ENCODE measurements around the gene GPR84. TPM values are rescaled to one million over a fixed set of nuclear protein-coding genes. Genes with fewer than 3 reads are reported as not detected.

Gene GPR84
- total RNA-seq, 4 donors from 2014 or later = 0.38 TPM; not detected in 3

DNA sequence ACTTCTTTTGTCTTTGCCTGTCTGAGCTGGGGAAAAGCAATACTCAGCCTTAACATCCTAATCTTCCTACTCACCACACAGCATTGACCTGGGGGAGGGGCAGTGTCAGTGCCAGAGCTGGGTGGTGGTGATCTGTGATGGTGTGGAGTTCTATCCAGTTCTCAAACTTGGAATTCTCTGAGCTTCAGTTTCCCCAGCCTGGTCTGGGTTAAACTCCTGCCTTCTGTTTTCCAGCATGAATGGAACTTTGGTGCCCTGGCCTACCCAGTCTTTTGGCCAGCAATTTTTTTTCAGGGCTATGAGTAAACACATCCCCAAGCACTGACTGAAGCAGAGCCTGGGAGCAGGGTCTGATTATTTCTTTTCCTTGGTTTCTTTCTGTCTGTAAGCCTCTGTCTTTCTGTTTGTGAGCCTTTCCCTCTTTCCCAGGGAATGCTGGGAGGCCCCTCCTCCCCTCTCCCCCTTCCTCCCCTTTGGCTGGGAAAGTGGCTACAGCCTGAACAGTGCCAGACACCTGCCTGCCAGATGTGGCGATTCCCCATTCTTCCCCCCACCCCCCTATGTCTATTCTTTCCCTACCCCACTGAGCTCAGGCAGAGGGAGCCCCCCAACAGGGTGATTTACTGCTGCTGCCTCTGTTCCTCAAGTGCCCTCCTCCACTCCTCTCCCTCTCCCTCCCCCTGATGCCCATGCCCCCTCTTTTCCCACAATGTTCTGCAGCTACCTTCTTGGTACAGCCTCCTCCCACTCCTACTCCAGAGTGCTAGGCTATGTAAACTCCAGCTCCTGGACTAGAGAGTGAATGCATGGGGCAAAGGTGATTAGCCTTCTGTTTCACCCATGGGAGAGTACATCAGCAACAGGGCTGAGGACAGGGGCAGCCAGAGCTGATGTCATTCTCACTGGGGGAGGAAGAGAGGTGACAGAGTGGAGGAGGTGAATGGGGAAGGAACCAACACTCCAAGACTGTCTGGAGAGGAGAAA, 11.1 kb downstream of the GPR84 start:
- no peak for DNase-seq
- no peak overlapping the region for H3K4me3 ChIP-seq
- no peak for TF ChIP-seq POLR2A (IDR thresholded peaks at IDR 0.05)
- TF ChIP-seq, protein P1, sequence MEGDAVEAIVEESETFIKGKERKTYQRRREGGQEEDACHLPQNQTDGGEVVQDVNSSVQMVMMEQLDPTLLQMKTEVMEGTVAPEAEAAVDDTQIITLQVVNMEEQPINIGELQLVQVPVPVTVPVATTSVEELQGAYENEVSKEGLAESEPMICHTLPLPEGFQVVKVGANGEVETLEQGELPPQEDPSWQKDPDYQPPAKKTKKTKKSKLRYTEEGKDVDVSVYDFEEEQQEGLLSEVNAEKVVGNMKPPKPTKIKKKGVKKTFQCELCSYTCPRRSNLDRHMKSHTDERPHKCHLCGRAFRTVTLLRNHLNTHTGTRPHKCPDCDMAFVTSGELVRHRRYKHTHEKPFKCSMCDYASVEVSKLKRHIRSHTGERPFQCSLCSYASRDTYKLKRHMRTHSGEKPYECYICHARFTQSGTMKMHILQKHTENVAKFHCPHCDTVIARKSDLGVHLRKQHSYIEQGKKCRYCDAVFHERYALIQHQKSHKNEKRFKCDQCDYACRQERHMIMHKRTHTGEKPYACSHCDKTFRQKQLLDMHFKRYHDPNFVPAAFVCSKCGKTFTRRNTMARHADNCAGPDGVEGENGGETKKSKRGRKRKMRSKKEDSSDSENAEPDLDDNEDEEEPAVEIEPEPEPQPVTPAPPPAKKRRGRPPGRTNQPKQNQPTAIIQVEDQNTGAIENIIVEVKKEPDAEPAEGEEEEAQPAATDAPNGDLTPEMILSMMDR (IDR thresholded peaks at IDR 0.05) = no peak
- H3K9me3 ChIP-seq = no peaks in the 10 kb centered on the region
- no peaks in the 10 kb centered on the region for H3K27me3 ChIP-seq
- peaks cover 0 to 30% (median 1%) of the 10 kb centered on the region in 3 donors for H3K4me1 ChIP-seq
- WGBS, 2 donors = 36 to 50% methylated on average over 1 of the region's 1 CpG
- intact Hi-C loops (cut with DNase I) = no loop called here
- H3K36me3 ChIP-seq = peaks cover 19 to 41% (median 23%) of the 10 kb centered on the region in 3 donors
- peak overlapping the region in 3 of 4 donors; percentile 47 to 62 (median 59) for H3K27ac ChIP-seq

- TF ChIP-seq, protein P1 (IDR thresholded peaks at IDR 0.05) = no peak
- TF ChIP-seq POLR2A (IDR thresholded peaks at IDR 0.05) = no peak
- 33 to 55% methylated on average over 18 to 21 of the region's 21 CpGs for WGBS, 2 donors
- H3K27me3 ChIP-seq = no peaks in the 10 kb centered on the region
- peaks cover 0 to 23% (median 0%) of the 10 kb centered on the region in 3 donors for H3K4me1 ChIP-seq
- H3K4me3 ChIP-seq = no peak overlapping the region
- DNase-seq = no peak
- no peaks in the 10 kb centered on the region for H3K9me3 ChIP-seq
- intact Hi-C loops (cut with DNase I) = no loop called here
- peak overlapping the region in 3 of 4 donors; percentile 47 to 62 (median 59) for H3K27ac ChIP-seq
- peaks cover 25 to 52% (median 32%) of the 10 kb centered on the region in 3 donors for H3K36me3 ChIP-seq
Measured at GRCh38 chr12:54352022-54352531, 12.2 kb downstream of the GPR84 start.

- intact Hi-C loops (cut with DNase I) = no loop called here
- Histone ChIP-seq H3K4me3 (no peak overlapping the region), H3K4me1 (peaks cover 0 to 23% (median 0%) of the 10 kb centered on the region in 3 donors), H3K27me3 (no peaks in the 10 kb centered on the region), H3K9me3 (no peaks in the 10 kb centered on the region), H3K36me3 (peaks cover 25 to 60% (median 39%) of the 10 kb centered on the region in 3 donors), H3K27ac (peak overlapping the region in 1 of 4 donors; percentile 59)
- DNase-seq = no peak
- TF ChIP-seq, protein P1 (IDR thresholded peaks at IDR 0.05) = no peak
- TF ChIP-seq POLR2A (IDR thresholded peaks at IDR 0.05) = no peak
- 72 to 74% methylated on average over 4 of the region's 4 CpGs for WGBS, 2 donors
Measured at GRCh38 chr12:54351341-54351740, 12.9 kb downstream of the GPR84 start.

GRCh38 chr12:54350743-54351142, 13.5 kb downstream of the GPR84 start:
- Histone ChIP-seq H3K9me3 (no peaks in the 10 kb centered on the region), H3K4me1 (peaks cover 0 to 23% (median 0%) of the 10 kb centered on the region in 3 donors), H3K27ac (no peak overlapping the region), H3K27me3 (no peaks in the 10 kb centered on the region), H3K4me3 (no peak overlapping the region), H3K36me3 (peaks cover 25 to 66% (median 44%) of the 10 kb centered on the region in 3 donors)
- WGBS, 2 donors = 47 to 84% methylated on average over 3 of the region's 3 CpGs
- intact Hi-C loops (cut with DNase I) = no loop called here
- no peak for TF ChIP-seq POLR2A (IDR thresholded peaks at IDR 0.05)
- TF ChIP-seq, protein P1 (IDR thresholded peaks at IDR 0.05) = no peak
- DNase-seq = no peak

DNA sequence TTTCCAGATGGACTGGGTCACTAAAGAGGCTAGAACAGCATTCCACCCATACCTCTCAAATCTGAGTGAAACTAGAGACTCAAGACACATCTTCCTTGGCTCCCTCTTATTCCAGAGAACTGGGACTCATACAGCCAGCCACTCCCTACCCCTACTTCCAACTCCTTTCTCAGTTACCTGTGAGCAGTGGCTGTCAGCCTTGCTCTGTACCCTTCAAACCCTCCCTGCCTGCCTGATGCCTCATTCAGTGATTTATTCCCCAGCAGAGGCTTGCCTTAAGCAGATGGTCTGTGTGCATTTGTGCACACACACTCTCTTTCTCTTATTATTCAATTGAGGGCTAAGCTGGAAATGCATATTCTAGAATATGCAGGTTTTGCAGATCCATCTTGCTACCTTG, 14.6 kb downstream of the GPR84 start:
- no peak overlapping the region for H3K27ac ChIP-seq
- peaks cover 0 to 23% (median 0%) of the 10 kb centered on the region in 3 donors for H3K4me1 ChIP-seq
- no peaks in the 10 kb centered on the region for H3K9me3 ChIP-seq
- intact Hi-C loops (cut with DNase I) = no loop called here
- no peak overlapping the region for H3K4me3 ChIP-seq
- TF ChIP-seq, protein P1 (IDR thresholded peaks at IDR 0.05) = no peak
- TF ChIP-seq POLR2A (IDR thresholded peaks at IDR 0.05) = no peak
- peaks cover 25 to 76% (median 54%) of the 10 kb centered on the region in 3 donors for H3K36me3 ChIP-seq
- no peak for DNase-seq
- H3K27me3 ChIP-seq = no peaks in the 10 kb centered on the region
